ENCODE results near the gene BLACAT1. TPM values are rescaled to one million over a fixed set of nuclear protein-coding genes. Genes with fewer than 3 reads are reported as not detected.

BLACAT1 gene
- total and polyA plus RNA-seq, 9 of the 15 experiments (the other 6 are each of a cell fraction or from before 2014, with no cell fraction given): 0.10 to 5.9 (median 0.73) TPM

GRCh38 chr1:205430696-205431305, 25.0 kb downstream of the BLACAT1 start (continued):
- TF ChIP-seq ARID4B (CRISPR knock-in tag; IDR thresholded peaks at IDR 0.05) (peak; percentile 15; the same call in 1 of the 2 replicates), MTA1 (IDR thresholded peaks at IDR 0.05; ENCODE audit: borderline replicate concordance) (0 out of 2 replicates have a peak, but pooled peaks have one; percentile 24), JUN (IDR thresholded peaks at IDR 0.05; ENCODE audit: borderline replicate concordance, low read depth, low read length) (no peak), JUN (CRISPR knock-in tag; IDR thresholded peaks at IDR 0.05; ENCODE audit: borderline replicate concordance) (no peak), NR2C2 (CRISPR knock-in tag; IDR thresholded peaks at IDR 0.05) (no peak), NR2C2 (tag; IDR thresholded peaks at IDR 0.05) (no peak), LCOR (CRISPR knock-in tag; IDR thresholded peaks at IDR 0.05) (0 out of 2 replicates have a peak, but pooled peaks have one; percentile 62), TRIM28 (IDR thresholded peaks at IDR 0.05) (peak; percentile 60; the same call in 1 of the 2 replicates), HDAC1 (IDR thresholded peaks at IDR 0.05) (peak in 1 of 2 experiments; percentile 49; a peak in 1 of 4 replicates), NRF1 (conservative IDR thresholded peaks at IDR 0.05 in 1 of 2, IDR thresholded peaks at IDR 0.05 in 1 of 2) (peak; percentile 93 to 94), YBX1 (IDR thresholded peaks at IDR 0.05) (no peak), STAT5B (CRISPR knock-in tag; IDR thresholded peaks at IDR 0.05) (no peak), VEZF1 (CRISPR knock-in tag; IDR thresholded peaks at IDR 0.05) (peak; percentile 81), SMARCA4 (IDR thresholded peaks at IDR 0.05) (peak; percentile 83), MCM7 (IDR thresholded peaks at IDR 0.05) (no peak), FOXJ3 (CRISPR knock-in tag; IDR thresholded peaks at IDR 0.05) (no peak), E2F1 (CRISPR knock-in tag; IDR thresholded peaks at IDR 0.05) (0 out of 2 replicates have a peak, but pooled peaks have one; percentile 31), SMARCC2 (IDR thresholded peaks at IDR 0.05; ENCODE audit: low read depth) (0 out of 2 replicates have a peak, but pooled peaks have one; percentile 55), NBN (IDR thresholded peaks at IDR 0.05; ENCODE audit: low read depth) (0 out of 2 replicates have a peak, but pooled peaks have one; percentile 55), NFATC3 (IDR thresholded peaks at IDR 0.05) (peak; percentile 96), MXD1 (CRISPR knock-in tag; IDR thresholded peaks at IDR 0.05; ENCODE audit: borderline replicate concordance, poor library complexity, severe bottlenecking) (no peak)
